GM13976 (cell line): ENCODE measurements around the gene ADGRD2.

ENCODE experiments used
- DNase-seq: peaks from one replicate; pipeline ENCODE4 v3.0.0; 2012; ENCODE audit warnings: low spot score
- in situ Hi-C: fragments of 300-500 bp; cut with MboI; formaldehyde crosslinking; loops from one replicate; pipeline ENCODE4 v1.12.0; 2022; ENCODE audit warnings: low sequenced_read_pairs, mixed read lengths, inconsistent platforms; ENCODE audit not compliant: unreplicated experiment
- TF ChIP-seq, protein P1 (sequence below): IDR thresholded peaks from 2 replicates; pipeline ENCODE4 v1.5.1; 2012; ENCODE audit warnings: borderline replicate concordance, mild to moderate bottlenecking; ENCODE audit not compliant: insufficient read depth; ENCODE audit errors: extremely low read depth, missing control alignments, control extremely low read depth

The ADGRD2 gene

DNA sequence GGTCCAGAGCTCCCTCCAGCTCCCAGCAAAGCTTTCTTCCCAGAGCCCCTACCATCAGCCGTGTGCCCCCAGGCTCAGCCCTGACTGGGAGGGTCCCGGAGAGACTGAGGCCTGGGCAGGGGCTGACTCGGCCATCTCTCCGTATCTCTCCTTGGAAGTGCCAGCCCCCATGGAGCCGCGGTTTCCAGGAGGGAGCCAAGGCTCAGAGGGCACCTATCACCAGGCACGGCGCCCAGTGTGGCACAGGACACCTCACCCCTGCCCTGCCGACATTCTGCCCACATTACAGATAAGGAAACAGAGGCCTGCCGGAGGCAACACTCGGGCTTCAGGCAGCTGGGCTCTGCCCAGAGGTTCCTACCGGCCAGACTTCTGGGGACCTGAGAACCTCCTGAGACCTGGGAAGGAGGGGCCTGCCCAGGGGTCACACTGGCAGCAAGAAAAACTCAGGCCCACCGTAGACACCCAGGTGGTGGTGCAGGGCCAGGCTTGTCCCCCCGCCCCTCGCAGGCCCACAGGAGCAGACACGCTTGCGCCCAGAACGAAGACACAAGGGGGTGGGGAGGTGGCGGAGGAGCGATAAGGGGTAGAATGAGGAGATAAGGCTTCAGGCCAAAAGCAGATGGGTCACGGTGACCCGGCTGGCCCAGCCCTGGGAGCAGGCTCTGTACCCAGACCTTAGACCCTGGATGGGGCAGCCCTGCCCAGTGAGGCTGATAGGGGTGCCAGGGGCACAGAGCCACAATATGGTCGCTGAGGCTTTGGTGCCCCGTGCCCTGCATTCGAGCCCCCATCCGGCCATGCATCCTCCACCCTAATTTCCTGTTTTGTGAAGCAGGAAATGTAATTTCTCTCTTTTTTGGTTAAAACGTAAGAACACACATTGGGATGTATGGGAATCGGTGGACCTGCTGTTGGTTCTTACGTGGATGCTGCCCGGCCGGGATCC, 45.1 kb downstream of the ADGRD2 start:
- in situ Hi-C loops: no loop called here
- no peak for DNase-seq
- TF ChIP-seq, protein P1, sequence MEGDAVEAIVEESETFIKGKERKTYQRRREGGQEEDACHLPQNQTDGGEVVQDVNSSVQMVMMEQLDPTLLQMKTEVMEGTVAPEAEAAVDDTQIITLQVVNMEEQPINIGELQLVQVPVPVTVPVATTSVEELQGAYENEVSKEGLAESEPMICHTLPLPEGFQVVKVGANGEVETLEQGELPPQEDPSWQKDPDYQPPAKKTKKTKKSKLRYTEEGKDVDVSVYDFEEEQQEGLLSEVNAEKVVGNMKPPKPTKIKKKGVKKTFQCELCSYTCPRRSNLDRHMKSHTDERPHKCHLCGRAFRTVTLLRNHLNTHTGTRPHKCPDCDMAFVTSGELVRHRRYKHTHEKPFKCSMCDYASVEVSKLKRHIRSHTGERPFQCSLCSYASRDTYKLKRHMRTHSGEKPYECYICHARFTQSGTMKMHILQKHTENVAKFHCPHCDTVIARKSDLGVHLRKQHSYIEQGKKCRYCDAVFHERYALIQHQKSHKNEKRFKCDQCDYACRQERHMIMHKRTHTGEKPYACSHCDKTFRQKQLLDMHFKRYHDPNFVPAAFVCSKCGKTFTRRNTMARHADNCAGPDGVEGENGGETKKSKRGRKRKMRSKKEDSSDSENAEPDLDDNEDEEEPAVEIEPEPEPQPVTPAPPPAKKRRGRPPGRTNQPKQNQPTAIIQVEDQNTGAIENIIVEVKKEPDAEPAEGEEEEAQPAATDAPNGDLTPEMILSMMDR: no peak

DNA sequence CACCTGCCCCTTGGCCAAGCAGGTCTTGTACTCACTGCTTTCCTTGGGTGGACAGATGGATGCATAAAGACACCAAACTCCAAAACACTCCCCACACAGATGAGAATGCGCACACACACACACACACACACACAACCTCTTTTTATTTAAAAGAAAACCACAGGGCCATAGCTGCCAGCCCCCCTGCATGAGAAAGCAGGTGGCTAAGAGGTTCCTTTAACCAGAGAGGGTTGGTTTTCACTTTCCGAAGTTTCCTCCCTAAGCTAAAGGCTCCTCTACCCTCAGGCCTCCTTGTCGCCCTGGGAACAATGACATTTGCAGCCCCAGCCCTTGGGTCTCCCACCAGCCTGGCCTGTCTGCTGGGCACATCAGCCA, 45.8 kb downstream of the ADGRD2 start:
- in situ Hi-C loops: no loop called here
- TF ChIP-seq, protein P1: no peak
- no peak for DNase-seq

DNA sequence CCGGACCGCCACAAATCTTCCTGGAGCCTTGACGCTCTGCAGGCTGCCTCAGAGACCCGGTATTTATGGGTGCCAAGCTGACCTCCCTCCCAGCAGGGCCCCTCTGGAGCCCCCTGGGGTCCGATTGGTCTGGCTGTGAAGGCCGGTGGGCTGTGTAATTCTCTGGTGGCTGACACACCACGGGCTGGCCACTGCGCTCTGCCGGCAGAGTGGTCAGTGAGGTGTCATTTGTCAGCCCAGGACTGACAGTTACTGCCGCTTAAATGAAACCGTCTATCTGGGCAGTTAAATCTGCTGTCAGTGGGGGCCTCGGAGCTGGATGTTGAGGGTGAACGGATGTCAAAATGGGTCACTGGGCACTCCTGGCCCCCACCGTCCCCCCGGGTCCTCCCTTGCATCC, 46.2 kb downstream of the ADGRD2 start:
- TF ChIP-seq, protein P1: no peak
- DNase-seq: no peak
- in situ Hi-C loops: no loop called here

DNA sequence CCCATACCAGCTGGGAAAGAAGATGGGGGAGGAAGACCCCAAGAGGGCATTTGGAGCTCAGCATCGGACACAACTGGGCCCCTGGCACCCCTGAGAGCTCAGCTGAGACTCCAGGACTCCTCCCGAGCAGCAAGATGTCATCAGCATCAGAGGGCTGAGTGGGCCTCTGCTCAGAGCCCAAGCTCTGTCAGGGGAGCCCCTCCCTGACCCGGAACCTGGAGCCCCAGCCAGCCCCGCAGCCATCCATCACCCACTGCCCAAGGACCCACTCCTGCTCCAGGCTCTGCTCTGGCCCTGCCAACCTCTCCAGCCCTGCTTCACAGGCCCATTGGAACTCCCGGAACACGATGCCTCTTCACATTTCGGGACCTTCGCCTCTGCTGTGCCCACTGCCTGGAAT, 47.2 kb downstream of the ADGRD2 start:
- in situ Hi-C loops: no loop called here
- DNase-seq: no peak
- TF ChIP-seq, protein P1: no peak

DNA sequence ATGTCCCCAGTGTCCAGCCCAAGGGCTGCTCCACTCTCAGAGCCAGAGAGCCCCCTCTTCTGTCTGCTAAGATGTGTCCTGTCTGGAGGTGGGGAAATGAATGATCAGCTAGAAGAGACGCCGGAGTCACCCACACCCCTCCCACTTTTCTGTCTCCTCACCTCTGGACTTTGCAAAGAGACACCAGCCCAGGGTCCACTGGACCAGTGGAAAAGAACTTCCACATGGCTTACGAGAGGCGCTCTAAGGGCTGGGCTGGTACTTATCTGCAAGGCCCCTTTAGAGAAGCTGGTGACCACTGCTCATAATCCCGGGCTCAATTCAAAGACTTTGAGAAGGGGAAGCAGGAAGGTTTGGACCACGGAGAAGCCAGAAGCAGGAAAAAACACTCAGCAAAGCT, 47.8 kb downstream of the ADGRD2 start:
- TF ChIP-seq, protein P1: no peak
- no peak for DNase-seq
- in situ Hi-C loops: no loop called here

DNA sequence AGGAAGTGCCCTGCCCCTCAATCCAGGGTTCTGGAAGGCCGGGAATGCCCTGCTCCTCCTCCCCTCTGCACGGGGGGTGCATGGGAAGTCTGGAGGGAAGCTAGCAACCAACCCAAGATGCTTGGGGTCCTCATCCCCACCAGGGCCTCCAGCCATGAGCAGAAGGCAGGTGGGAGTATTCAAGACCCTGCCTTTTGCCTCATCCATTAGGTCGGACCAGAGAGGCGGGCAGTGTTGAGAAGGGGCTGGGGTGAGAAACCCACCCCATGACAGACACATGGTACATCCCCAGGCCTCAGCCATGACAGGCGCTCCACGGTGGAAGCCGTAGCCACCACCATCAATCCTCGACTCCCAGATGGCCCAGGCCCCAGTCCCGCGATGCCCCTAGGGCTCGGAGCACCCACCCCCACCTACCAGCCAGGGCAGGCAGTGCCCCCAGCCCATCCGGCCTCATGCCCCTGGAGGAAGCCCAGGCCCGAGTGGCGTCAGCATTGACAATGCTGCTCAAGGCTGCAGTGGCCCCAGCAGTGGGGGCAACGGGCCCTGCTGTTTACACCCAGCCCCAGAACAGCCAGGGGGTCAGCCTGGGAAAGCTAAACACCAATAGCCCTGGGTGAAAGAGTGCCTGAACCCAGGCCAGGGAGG, 48.4 kb downstream of the ADGRD2 start:
- in situ Hi-C loops: no loop called here
- TF ChIP-seq, protein P1: no peak
- DNase-seq: no peak
